Mucosa of stomach (tissue), 1 donor: ENCODE results near the gene DDX28.

Source experiments
- H3K27me3 ChIP-seq: one replicate; pipeline ENCODE4 v1.7.0; 2013; ENCODE audit warnings: mild to moderate bottlenecking, low read length; ENCODE audit not compliant: control insufficient read depth, insufficient read depth
- H3K36me3 ChIP-seq: one replicate; pipeline ENCODE4 v1.7.0; 2013; ENCODE audit warnings: low read length; ENCODE audit not compliant: control insufficient read depth, insufficient read depth
- H3K4me1 ChIP-seq: one replicate; pipeline ENCODE4 v1.7.0; 2013; ENCODE audit warnings: mild to moderate bottlenecking, low read length; ENCODE audit not compliant: control insufficient read depth, insufficient read depth
- H3K4me3 ChIP-seq: one replicate; pipeline ENCODE4 v1.7.0; 2013; ENCODE audit warnings: low read length
- H3K9ac ChIP-seq: one replicate; pipeline ENCODE4 v1.7.0; 2013; ENCODE audit warnings: mild to moderate bottlenecking, low read length, moderate library complexity
- H3K9me3 ChIP-seq: one replicate; pipeline ENCODE4 v1.7.0; 2013; ENCODE audit warnings: mild to moderate bottlenecking, low read length, moderate library complexity; ENCODE audit not compliant: control insufficient read depth
- donor health status: Pancreatic carcinoma.

DDX28 gene

DNA sequence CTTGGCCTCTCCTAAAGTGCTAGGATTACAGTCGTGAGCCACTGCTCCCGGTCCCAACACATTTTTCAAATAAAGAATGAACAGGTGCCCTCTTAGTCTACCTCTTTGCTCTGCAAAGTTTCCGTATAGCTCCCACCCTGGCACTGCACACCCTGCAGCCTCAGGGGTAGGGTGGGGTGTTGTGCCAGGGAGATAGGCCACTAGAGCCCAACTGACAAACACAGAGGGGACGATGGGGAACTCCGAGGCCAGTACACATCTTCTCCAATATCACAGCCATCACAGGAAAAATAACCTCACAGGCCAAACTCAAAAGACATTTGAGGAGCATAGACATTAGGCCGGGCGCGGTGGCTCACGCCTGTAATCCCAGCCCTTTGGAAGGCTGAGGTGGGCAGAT lies 51.9 kb downstream of the DDX28 start:
- H3K27me3 ChIP-seq: peaks cover 9% of the 10 kb centered on the region
- peaks cover 15% of the 10 kb centered on the region for H3K4me1 ChIP-seq
- no peaks in the 10 kb centered on the region for H3K9me3 ChIP-seq
- no peak overlapping the region for H3K4me3 ChIP-seq
- no peaks in the 10 kb centered on the region for H3K36me3 ChIP-seq
- H3K9ac ChIP-seq: no peak overlapping the region
